AG20443 (cell line): ENCODE results near the gene GABRB3.

ENCODE experiments used
- DNase-seq: peaks from one replicate; pipeline ENCODE4 v3.0.0; 2012; ENCODE audit warnings: low spot score, mixed read lengths

Gene GABRB3

GRCh38 chr15:26551473-26551872 is 221.4 kb downstream of the GABRB3 start:
- DNase-seq, result no peak

GRCh38 chr15:26550880-26551279 is 222.0 kb downstream of the GABRB3 start:
- DNase-seq, result no peak

- no peak for DNase-seq
Measured at GRCh38 chr15:26537663-26538062, 235.2 kb downstream of the GABRB3 start.

- no peak for DNase-seq
Measured at GRCh38 chr15:26531489-26531888, 241.4 kb downstream of the GABRB3 start.

- DNase-seq, result no peak
Measured at GRCh38 chr15:26525096-26525495, 247.8 kb downstream of the GABRB3 start.

GRCh38 chr15:26521691-26522198 is 251.1 kb downstream of the GABRB3 start:
- DNase-seq, result no peak

- DNase-seq, result no peak
Measured at GRCh38 chr15:26521130-26521529, 251.7 kb downstream of the GABRB3 start.

GRCh38 chr15:26518885-26519284 is 254.0 kb downstream of the GABRB3 start:
- no peak for DNase-seq

- no peak for DNase-seq
Measured at GRCh38 chr15:26516102-26516980, 256.5 kb downstream of the GABRB3 start.

GRCh38 chr15:26504009-26504408 is 268.9 kb downstream of the GABRB3 start:
- DNase-seq, result no peak
